Activated T-cell treated with anti-CD3 and anti-CD28 coated beads, Interleukin-2, amount 50 U/mL, for 1 hour (primary cell): ENCODE results near the gene TOR1B.
"Not testable (repeated sequence)": the region's sequence is repeated elsewhere in the genome, so short reads cannot be mapped to it uniquely, and the experiment has no call there.

ENCODE experiments used
- DNase-seq: peaks from one replicate; pipeline ENCODE4 v3.0.0-alpha.2; 2020

Gene TOR1B

GRCh38 chr9:129776938-129777768 is 25.8 kb upstream of the TOR1B start:
- DNase-seq: peak; percentile 35

GRCh38 chr9:129777769-129778130 is 25.2 kb upstream of the TOR1B start:
- no peak for DNase-seq

GRCh38 chr9:129778469-129778868 is 24.5 kb upstream of the TOR1B start:
- no peak for DNase-seq

GRCh38 chr9:129779560-129780190 is 23.3 kb upstream of the TOR1B start:
- no peak for DNase-seq

GRCh38 chr9:129781131-129781530 is 21.9 kb upstream of the TOR1B start:
- no peak for DNase-seq

GRCh38 chr9:129781981-129782380 is 21.0 kb upstream of the TOR1B start:
- no peak for DNase-seq

- peak; percentile 70 for DNase-seq
Observed at GRCh38 chr9:129783516-129784361, 19.2 kb upstream of the TOR1B start.

GRCh38 chr9:129784970-129785369 is 18.0 kb upstream of the TOR1B start:
- DNase-seq: not testable (repeated sequence)

- DNase-seq: no peak
Observed at GRCh38 chr9:129785866-129786265, 17.1 kb upstream of the TOR1B start.

- DNase-seq: no peak
Observed at GRCh38 chr9:129786481-129786880, 16.5 kb upstream of the TOR1B start.

- no peak for DNase-seq
Observed at GRCh38 chr9:129794549-129794948, 8.4 kb upstream of the TOR1B start.

GRCh38 chr9:129796029-129796428 is 7.0 kb upstream of the TOR1B start:
- not testable (repeated sequence) for DNase-seq

GRCh38 chr9:129798973-129799372 is 4.0 kb upstream of the TOR1B start:
- no peak for DNase-seq

- DNase-seq: no peak
Observed at GRCh38 chr9:129801504-129801903, 1.5 kb upstream of the TOR1B start.

GRCh38 chr9:129803676-129804060 is 684 bp downstream of the TOR1B start:
- DNase-seq: no peak

GRCh38 chr9:129806061-129806460 is 3.1 kb downstream of the TOR1B start:
- DNase-seq: no peak

GRCh38 chr9:129809346-129809745 is 6.4 kb downstream of the TOR1B start:
- no peak for DNase-seq

GRCh38 chr9:129810116-129810515 is 7.1 kb downstream of the TOR1B start:
- DNase-seq: no peak

GRCh38 chr9:129810788-129811187 is 7.8 kb downstream of the TOR1B start:
- DNase-seq: no peak

- DNase-seq: no peak
Observed at GRCh38 chr9:129811967-129812363, 9.0 kb downstream of the TOR1B start.

- no peak for DNase-seq
Observed at GRCh38 chr9:129812385-129812784, 9.4 kb downstream of the TOR1B start.

GRCh38 chr9:129813661-129814060 is 10.7 kb downstream of the TOR1B start:
- no peak for DNase-seq

- DNase-seq: no peak
Observed at GRCh38 chr9:129814432-129815223, 11.6 kb downstream of the TOR1B start.
